Karpas-422 (cell line): Measurements from ENCODE around the gene SPTBN1. TPM values are rescaled to one million over a fixed set of nuclear protein-coding genes. Genes with fewer than 3 reads are reported as not detected.

Experiments
- DNase-seq: peaks from one replicate; pipeline ENCODE4 v3.0.0-alpha.2; 2015
- H2AFZ ChIP-seq: fragments of 200-600 bp; sonication (generic); 2 replicates; pipeline ENCODE4 v1.6.1; 2014; ENCODE audit warnings: antibody characterized with exemption, low read length, mixed read lengths
- H3K27ac ChIP-seq: fragments of 200-600 bp; sonication (generic); 2 replicates; pipeline ENCODE4 v1.5.1; 2014; ENCODE audit warnings: mild to moderate bottlenecking, low read length, moderate library complexity
- H3K27me3 ChIP-seq: fragments of 200-600 bp; sonication (generic); 2 replicates; pipeline ENCODE4 v1.6.1; 2014; ENCODE audit warnings: low read length, mixed read lengths
- H3K36me3 ChIP-seq: fragments of 200-600 bp; sonication (generic); 2 replicates; pipeline ENCODE4 v1.6.1; 2014; ENCODE audit warnings: low read length, mixed read lengths; ENCODE audit not compliant: insufficient read depth
- H3K4me1 ChIP-seq: fragments of 200-600 bp; sonication (generic); 2 replicates; pipeline ENCODE4 v1.6.1; 2014; ENCODE audit warnings: mild to moderate bottlenecking, low read length, mixed read lengths
- H3K4me2 ChIP-seq: fragments of 200-600 bp; sonication (generic); 2 replicates; pipeline ENCODE4 v1.6.1; 2014; ENCODE audit warnings: low read length, low read depth, mild to moderate bottlenecking; ENCODE audit not compliant: poor library complexity, severe bottlenecking
- H3K4me3 ChIP-seq: fragments of 200-600 bp; sonication (generic); 2 replicates; pipeline ENCODE4 v1.5.1; 2014; ENCODE audit warnings: mild to moderate bottlenecking, antibody characterized with exemption, low read length, mixed read lengths
- H3K79me2 ChIP-seq: fragments of 200-600 bp; sonication (generic); 2 replicates; pipeline ENCODE4 v1.6.1; 2014; ENCODE audit warnings: mild to moderate bottlenecking, low read length, mixed read lengths
- H3K9ac ChIP-seq: fragments of 200-600 bp; sonication (generic); 2 replicates; pipeline ENCODE4 v1.6.0; 2014; ENCODE audit warnings: low read length
- H3K9me2 ChIP-seq: fragments of 200-600 bp; sonication (generic), shearing (Covaris generic); replicated peaks from 2 replicates; pipeline ENCODE4 v1.6.0; 2014; ENCODE audit warnings: mild to moderate bottlenecking, low read length, moderate library complexity; ENCODE audit not compliant: insufficient read depth
- H3K9me3 ChIP-seq: fragments of 300-700, 200-600 bp; sonication (generic); 2 replicates; pipeline ENCODE4 v1.6.1; 2014; ENCODE audit warnings: low read length, mixed read lengths
- H4K20me1 ChIP-seq: fragments of 200-600 bp; sonication (generic); 2 replicates; pipeline ENCODE4 v1.6.1; 2014; ENCODE audit warnings: mild to moderate bottlenecking, antibody characterized with exemption, low read length, low read depth; ENCODE audit not compliant: insufficient read depth
- total RNA-seq: library from RNA; depleted of rRNA; stranded (reverse); fragments of >200 nt; shearing (Covaris generic); gene quantifications from 2 replicates; pipeline ENCODE4 v1.2.3, GENCODE V29; 2014; ENCODE audit warnings: low replicate concordance

Gene SPTBN1
- total RNA-seq, 1 experiment from 2014 or later, result 6.2 TPM

- Histone ChIP-seq H3K4me3 (no peak overlapping the region), H3K79me2 (no peaks in the 10 kb centered on the region), H3K4me1 (peaks cover 3% of the 10 kb centered on the region; the same call in 1 of the 2 replicates), H3K36me3 (no peaks in the 10 kb centered on the region), H3K27me3 (no peaks in the 10 kb centered on the region), H3K9me3 (no peaks in the 10 kb centered on the region), H3K4me2 (no peak overlapping the region), H4K20me1 (no peaks in the 10 kb centered on the region), H2AFZ (no peak overlapping the region), H3K9ac (no peak overlapping the region), H3K27ac (no peak overlapping the region), H3K9me2 (no peaks in the 10 kb centered on the region)
- no peak for DNase-seq
Observed at GRCh38 chr2:54605836-54606235, 149.7 kb downstream of the SPTBN1 start.

- no peaks in the 10 kb centered on the region for H3K9me3 ChIP-seq
- H3K4me1 ChIP-seq, result no peaks in the 10 kb centered on the region
- no peak for DNase-seq
Observed at GRCh38 chr2:54606393-54606958, 150.3 kb downstream of the SPTBN1 start.

GRCh38 chr2:54608224-54608623, 152.1 kb downstream of the SPTBN1 start:
- Histone ChIP-seq H3K9ac (no peak overlapping the region), H3K9me2 (no peaks in the 10 kb centered on the region), H3K36me3 (no peaks in the 10 kb centered on the region), H3K27me3 (no peaks in the 10 kb centered on the region), H4K20me1 (no peaks in the 10 kb centered on the region), H3K4me1 (no peaks in the 10 kb centered on the region), H3K4me3 (no peak overlapping the region), H2AFZ (no peak overlapping the region), H3K27ac (no peak overlapping the region), H3K4me2 (no peak overlapping the region), H3K9me3 (no peaks in the 10 kb centered on the region), H3K79me2 (no peaks in the 10 kb centered on the region)
- DNase-seq, result no peak

More at GRCh38 chr2:54606393-54606958, 150.3 kb downstream of the SPTBN1 start:
- Histone ChIP-seq H3K27me3 (no peaks in the 10 kb centered on the region), H3K9me2 (no peaks in the 10 kb centered on the region), H3K9ac (no peak overlapping the region), H3K4me2 (no peak overlapping the region), H3K27ac (no peak overlapping the region), H3K4me3 (no peak overlapping the region), H2AFZ (no peak overlapping the region), H3K79me2 (no peaks in the 10 kb centered on the region), H4K20me1 (no peaks in the 10 kb centered on the region), H3K36me3 (no peaks in the 10 kb centered on the region)

GRCh38 chr2:54609241-54609640, 153.1 kb downstream of the SPTBN1 start:
- Histone ChIP-seq H3K9ac (no peak overlapping the region), H3K27ac (no peak overlapping the region), H2AFZ (no peak overlapping the region), H3K9me3 (no peaks in the 10 kb centered on the region), H3K9me2 (no peaks in the 10 kb centered on the region), H4K20me1 (no peaks in the 10 kb centered on the region), H3K4me1 (no peaks in the 10 kb centered on the region), H3K4me3 (no peak overlapping the region), H3K36me3 (no peaks in the 10 kb centered on the region), H3K4me2 (no peak overlapping the region), H3K27me3 (no peaks in the 10 kb centered on the region), H3K79me2 (no peaks in the 10 kb centered on the region)
- no peak for DNase-seq

- Histone ChIP-seq H3K36me3 (no peaks in the 10 kb centered on the region), H3K9ac (no peak overlapping the region), H3K27ac (no peak overlapping the region), H3K4me1 (no peaks in the 10 kb centered on the region), H3K9me2 (no peaks in the 10 kb centered on the region), H3K4me3 (no peak overlapping the region), H3K27me3 (no peaks in the 10 kb centered on the region), H3K4me2 (no peak overlapping the region), H3K9me3 (no peaks in the 10 kb centered on the region), H3K79me2 (no peaks in the 10 kb centered on the region), H2AFZ (no peak overlapping the region), H4K20me1 (no peaks in the 10 kb centered on the region)
- DNase-seq, result no peak
Observed at GRCh38 chr2:54609647-54610046, 153.5 kb downstream of the SPTBN1 start.

- no peaks in the 10 kb centered on the region for H3K9me2 ChIP-seq
- H3K27me3 ChIP-seq, result no peaks in the 10 kb centered on the region
- no peaks in the 10 kb centered on the region for H3K36me3 ChIP-seq
- no peak overlapping the region for H3K4me3 ChIP-seq
- no peak for DNase-seq
- H3K27ac ChIP-seq, result no peak overlapping the region
- no peak overlapping the region for H3K9ac ChIP-seq
- no peaks in the 10 kb centered on the region for H3K4me1 ChIP-seq
- H2AFZ ChIP-seq, result no peak overlapping the region
- no peaks in the 10 kb centered on the region for H3K79me2 ChIP-seq
- H3K9me3 ChIP-seq, result no peaks in the 10 kb centered on the region
- no peaks in the 10 kb centered on the region for H4K20me1 ChIP-seq
- no peak overlapping the region for H3K4me2 ChIP-seq
Observed at GRCh38 chr2:54610700-54611099, 154.6 kb downstream of the SPTBN1 start.

- Histone ChIP-seq H3K4me1 (no peaks in the 10 kb centered on the region), H3K79me2 (no peaks in the 10 kb centered on the region), H3K27me3 (no peaks in the 10 kb centered on the region), H3K4me2 (no peak overlapping the region), H3K27ac (no peak overlapping the region), H3K9ac (no peak overlapping the region), H4K20me1 (no peaks in the 10 kb centered on the region), H3K9me2 (no peaks in the 10 kb centered on the region), H3K36me3 (no peaks in the 10 kb centered on the region), H2AFZ (no peak overlapping the region), H3K9me3 (no peaks in the 10 kb centered on the region), H3K4me3 (no peak overlapping the region)
- DNase-seq, result no peak
Observed at GRCh38 chr2:54611830-54612545, 155.9 kb downstream of the SPTBN1 start.

- H3K9me2 ChIP-seq, result no peaks in the 10 kb centered on the region
- no peaks in the 10 kb centered on the region for H3K27me3 ChIP-seq
- H3K4me1 ChIP-seq, result no peaks in the 10 kb centered on the region
- H3K9ac ChIP-seq, result no peak overlapping the region
- no peak for DNase-seq
- no peak overlapping the region for H2AFZ ChIP-seq
- no peaks in the 10 kb centered on the region for H3K9me3 ChIP-seq
- no peaks in the 10 kb centered on the region for H3K79me2 ChIP-seq
- H3K27ac ChIP-seq, result no peak overlapping the region
- no peak overlapping the region for H3K4me3 ChIP-seq
- H3K36me3 ChIP-seq, result no peaks in the 10 kb centered on the region
- no peaks in the 10 kb centered on the region for H4K20me1 ChIP-seq
- H3K4me2 ChIP-seq, result no peak overlapping the region
Observed at GRCh38 chr2:54613386-54613785, 157.3 kb downstream of the SPTBN1 start.
